GM12878 (cell line): ENCODE measurements around the gene DPF3. TPM values are rescaled to one million over a fixed set of nuclear protein-coding genes. Genes with fewer than 3 reads are reported as not detected.

Source experiments
- ATAC-seq: fragments of 200-7000 bp; cut with Tn5 transposase; 3 replicates; pipeline ENCODE4 v1.9.1; 2020; ENCODE audit warnings: mild to moderate bottlenecking, moderate library complexity
- BruUV-seq: library from RNA; stranded (reverse); fragments of 400-500 nt; replicated peaks from 2 replicates; lab custom pipeline; 2021; lab: Mats Ljungman, UMichigan
- CTCF ChIA-PET: fragments of 300-600 bp; sonication (Branson Sonifier 250); formaldehyde crosslinking; extraction: SDS; loops from one replicate; lab custom pipeline; 2021; ENCODE audit warnings: inconsistent platforms; lab: Yijun Ruan, JAX
- POLR2A ChIA-PET: fragments of 350-600 bp; formaldehyde crosslinking; extraction: SDS; loops from one replicate; lab custom pipeline; 2021; ENCODE audit warnings: inconsistent platforms; lab: Charles Lee
- RAD21 ChIA-PET: fragments of 300-600 bp; sonication (Branson Sonifier 250); formaldehyde crosslinking; loops from one replicate; lab custom pipeline; 2023; ENCODE audit warnings: antibody characterized with exemption; ENCODE audit not compliant: unreplicated experiment; lab: Charles Lee
- SMC1A ChIA-PET: fragments of 300-600 bp; sonication (Branson Sonifier 250); formaldehyde crosslinking; loops from one replicate; lab custom pipeline; 2023; ENCODE audit not compliant: unreplicated experiment, uncharacterized antibody; lab: Charles Lee
- DNase-seq: peaks from one replicate; pipeline ENCODE4 v3.0.0-alpha.2; 2011; ENCODE audit warnings: low read depth, low spot score
- FAIRE-seq: peaks from 3 replicates; lab custom pipeline; 2011; peaks lifted over from hg19 to GRCh38; lab: Jason Lieb, UNC
- H2AFZ ChIP-seq: 2 replicates; pipeline ENCODE4 v1.6.0; 2011; ENCODE audit warnings: low read depth, low read length, control low read depth; ENCODE audit not compliant: control insufficient read depth
- H3K27ac ChIP-seq: 2 replicates; pipeline ENCODE4 v1.5.1; 2011; ENCODE audit warnings: control low read depth; ENCODE audit not compliant: control insufficient read depth, insufficient read depth
- H3K27me3 ChIP-seq, 2 experiments: replicated peaks in 1 of 2; 2 replicates each; pipeline versions ENCODE4 v1.6.0 to v1.6.1; 2011; ENCODE audit warnings: low read length in 1 of 2; ENCODE audit not compliant: control insufficient read depth in 2 of 2, insufficient read depth in 2 of 2
- H3K36me3 ChIP-seq, 2 experiments: 2 replicates each; pipeline ENCODE4 v1.5.1; 2011; ENCODE audit warnings: low read length in 1 of 2; ENCODE audit not compliant: control insufficient read depth in 2 of 2, insufficient read depth in 2 of 2
- H3K4me1 ChIP-seq: 2 replicates; pipeline ENCODE4 v1.6.1; 2011; ENCODE audit warnings: mild to moderate bottlenecking, low read length, moderate library complexity, mixed read lengths; ENCODE audit not compliant: control insufficient read depth, insufficient read depth
- H3K4me2 ChIP-seq: 2 replicates; pipeline ENCODE4 v1.6.0; 2011; ENCODE audit warnings: control low read depth; ENCODE audit not compliant: control insufficient read depth, insufficient read depth
- H3K4me3 ChIP-seq: fragments of 200-600 bp; sonication (generic); 2 replicates; pipeline ENCODE4 v1.5.1; 2016
- H3K79me2 ChIP-seq: 2 replicates; pipeline ENCODE4 v1.6.0; 2011; ENCODE audit warnings: low read length; ENCODE audit not compliant: control insufficient read depth, insufficient read depth
- H3K9ac ChIP-seq: 2 replicates; pipeline ENCODE4 v1.8.0; 2011; ENCODE audit warnings: low read length, control low read depth, mixed read lengths; ENCODE audit not compliant: control insufficient read depth, insufficient read depth
- H3K9me3 ChIP-seq: replicated peaks from 3 replicates; pipeline ENCODE4 v1.5.1; 2011; ENCODE audit warnings: mild to moderate bottlenecking, low read length; ENCODE audit not compliant: control insufficient read depth, insufficient read depth
- H4K20me1 ChIP-seq: 2 replicates; pipeline ENCODE4 v1.6.0; 2011; ENCODE audit not compliant: control insufficient read depth, insufficient read depth
- CHD2 ChIP-seq: IDR thresholded peaks from 2 replicates; pipeline ENCODE4 v1.6.1; 2011; ENCODE audit warnings: low read depth, low read length, improper control_type of control experiment, borderline replicate concordance
- E2F4 ChIP-seq: IDR thresholded peaks from 2 replicates; pipeline ENCODE4 v1.6.1; 2012; ENCODE audit warnings: low read depth, low read length, improper control_type of control experiment
- EED ChIP-seq: sonication (generic); IDR thresholded peaks from 2 replicates; pipeline ENCODE4 v1.6.1; 2016; ENCODE audit warnings: antibody characterized with exemption, low read depth
- FOS ChIP-seq: IDR thresholded peaks from 3 replicates; pipeline ENCODE4 v1.6.1; 2011; ENCODE audit warnings: borderline replicate concordance; ENCODE audit not compliant: insufficient read length; ENCODE audit errors: extremely low read depth
- IKZF2 ChIP-seq, 2 experiments: fragments of 450-650 bp; IDR thresholded peaks; 2 replicates each; pipeline ENCODE4 v1.6.1; 2017; ENCODE audit warnings: mild to moderate bottlenecking in 2 of 2, moderate library complexity in 2 of 2
- NFIC ChIP-seq: IDR thresholded peaks from 2 replicates; pipeline ENCODE4 v1.6.1; 2012; ENCODE audit warnings: low read depth, mild to moderate bottlenecking, inconsistent platforms, low read length, moderate library complexity
- PAX8 ChIP-seq: fragments of 450-650 bp; IDR thresholded peaks from 2 replicates; pipeline ENCODE4 v1.6.1; 2017; ENCODE audit warnings: mild to moderate bottlenecking, moderate library complexity
- PBX3 ChIP-seq: IDR thresholded peaks from 2 replicates; pipeline ENCODE4 v1.6.1; 2011; ENCODE audit warnings: mild to moderate bottlenecking, low read depth, low read length, moderate library complexity; ENCODE audit not compliant: insufficient replicate concordance
- RB1 ChIP-seq: fragments of 450-650 bp; formaldehyde crosslinking; IDR thresholded peaks from 2 replicates; pipeline ENCODE4 v1.6.1; 2017; ENCODE audit warnings: mild to moderate bottlenecking, borderline replicate concordance
- RFX5 ChIP-seq: IDR thresholded peaks from 2 replicates; pipeline ENCODE4 v1.6.1; 2011; ENCODE audit warnings: low read depth, low read length, improper control_type of control experiment
- TCF12 ChIP-seq: IDR thresholded peaks from 2 replicates; pipeline ENCODE4 v1.6.1; 2011; ENCODE audit warnings: low read depth, mild to moderate bottlenecking, low read length
- ZBED1 ChIP-seq: IDR thresholded peaks from 2 replicates; pipeline ENCODE4 v1.6.1; 2016; ENCODE audit warnings: borderline replicate concordance
- ZNF217 ChIP-seq: fragments of 450-650 bp; IDR thresholded peaks from 2 replicates; pipeline ENCODE4 v1.6.1; 2017; ENCODE audit warnings: antibody characterized with exemption, mild to moderate bottlenecking
- ZNF592 ChIP-seq: fragments of 450-650 bp; IDR thresholded peaks from 2 replicates; pipeline ENCODE4 v1.6.1; 2017; ENCODE audit warnings: mild to moderate bottlenecking, moderate library complexity
- WGBS: methylation state at CpG from one replicate; pipeline ENCODE4 v1.1.6; 2016; ENCODE audit warnings: low lambda C conversion rate; ENCODE audit not compliant: insufficient replicate concordance, insufficient coverage; ENCODE audit errors: missing lambda C conversion rate; 5-methylcytosine and 5-hydroxymethylcytosine counted together
- in situ Hi-C: fragments of 300-500 bp; cut with MboI; formaldehyde crosslinking; loops from 9 replicates; pipeline ENCODE4 v1.14.3; 2018; ENCODE audit warnings: mixed read lengths
- intact Hi-C: fragments of 100-400 bp; cut with micrococcal nuclease; formaldehyde crosslinking; loops from one replicate; pipeline ENCODE4 v1.14.2; 2022; ENCODE audit not compliant: unreplicated experiment
- polyA plus RNA-seq, 11 experiments: library from polyadenylated mRNA; depleted of rRNA in 4 of 11; unstranded in 6 of 11; stranded (reverse) in 5 of 11; fragments of >200 nt; fragmentation: Nextera tagmentation in 4 of 11; fragmentation: Illumina TruSeq in 1 of 11; extraction: Ambion mirVana in 4 of 11; extraction: Trizol in 1 of 11; gene quantifications; 1 replicate in 1 of 11; 2 replicates in 10 of 11; pipeline versions ENCODE4 v1.2.1 to v1.2.3, GENCODE V29; 2011 to 2016; ENCODE audit warnings: inconsistent platforms in 2 of 11, missing spikeins in 2 of 11, low read depth in 1 of 11
- total RNA-seq, 4 experiments: library from RNA; depleted of rRNA in 3 of 4; stranded (reverse); fragments of >200 nt in 3 of 4; fragmentation: Illumina TruSeq in 1 of 4; extraction: Trizol in 1 of 4; gene quantifications; 2 replicates each; pipeline versions ENCODE4 v1.2.1 to v1.2.3, GENCODE V29; 2013 to 2021

Gene DPF3
- total and polyA plus RNA-seq, 10 of the 15 experiments (the other 5 are each of a cell fraction or from before 2014, with no cell fraction given), result 0.69 to 8.0 (median 2.2) TPM

GRCh38 chr14:72597252-72598233 is 296.4 kb downstream of the DPF3 start:
- 13% methylated on average over 16 of the region's 16 CpGs for WGBS
- CTCF ChIA-PET, result interaction anchor here (0.7 to 1.7 kb wide), 11 partner anchors 10 to 307 kb away, joined by 3 to 8 read pairs (median 4); no protein-coding TSS in a partner anchor
- H3K27ac ChIP-seq, result no peak overlapping the region
- no peak overlapping the region for H3K9ac ChIP-seq
- SMC1A ChIA-PET, result interaction anchor here (0.7 to 2.4 kb wide), 25 partner anchors 10 to 120 kb away, joined by 3 to 10 read pairs (median 4); no protein-coding TSS in a partner anchor
- no peaks in the 10 kb centered on the region for H4K20me1 ChIP-seq
- peak; percentile 12; the same call in 1 of the 3 replicates for ATAC-seq
- intact Hi-C loops, result no loop called here
- H3K27me3 ChIP-seq, result peaks cover 0 to 2% of the 10 kb centered on the region in 2 experiments; a peak in 2 of 4 replicates
- RAD21 ChIA-PET, result interaction anchor here (0.8 to 1.7 kb wide), 12 partner anchors 9 to 312 kb away, joined by 3 to 8 read pairs (median 4); no protein-coding TSS in a partner anchor
- FAIRE-seq, result no peak
- peak overlapping the region; percentile 15; the same call in 1 of the 2 replicates for H2AFZ ChIP-seq
- H3K4me2 ChIP-seq, result peak overlapping the region; percentile 60
- no peak for DNase-seq
- no TSS peak for BruUV-seq
- H3K4me3 ChIP-seq, result peak overlapping the region; percentile 2; the same call in 1 of the 2 replicates
- in situ Hi-C loops, result no loop called here
- H3K4me1 ChIP-seq, result peaks cover 31% of the 10 kb centered on the region
- H3K79me2 ChIP-seq, result no peaks in the 10 kb centered on the region
- no peaks in the 10 kb centered on the region; the same call in 1 of the 3 replicates for H3K9me3 ChIP-seq
- no peaks in the 10 kb centered on the region for H3K36me3 ChIP-seq
- POLR2A ChIA-PET, result interaction anchor here (0.6 to 0.9 kb wide), 5 partner anchors 10 to 308 kb away, joined by 3 to 4 read pairs (median 3); no protein-coding TSS in a partner anchor
- TF ChIP-seq NFIC, result peak; percentile 42; the same call in 1 of the 2 replicates
- no peak for TF ChIP-seq E2F4
- no peak for TF ChIP-seq RFX5
- no peak for TF ChIP-seq PBX3
- TF ChIP-seq CHD2, result no peak
- peak; percentile 39; the same call in 1 of the 2 replicates for TF ChIP-seq TCF12
- no peak for TF ChIP-seq ZNF217
- no peak for TF ChIP-seq ZBED1
- no peak for TF ChIP-seq PAX8
- TF ChIP-seq FOS, result no peak
- TF ChIP-seq IKZF2 (IDR thresholded peaks at IDR 0.05), result 0 out of 4 replicates have a peak, but pooled peaks of 1 of the 2 experiments have one; percentile 12
- no peak for TF ChIP-seq ZNF592
- TF ChIP-seq RB1, result no peak
- no peak for TF ChIP-seq EED
